WTC11 (cell line): ENCODE data around the gene SUB1. TPM values are rescaled to one million over a fixed set of nuclear protein-coding genes. Genes with fewer than 3 reads are reported as not detected.

Experiments
- ATAC-seq: fragments of 200-7000 bp; cut with Tn5 transposase; 2 replicates; pipeline ENCODE4 v1.10.0; 2021; ENCODE audit warnings: mild to moderate bottlenecking, moderate library complexity
- CTCF ChIA-PET: fragments of 300-600 bp; sonication (Branson Sonifier 250); formaldehyde crosslinking; loops from one replicate; lab custom pipeline; 2021; ENCODE audit warnings: antibody characterized with exemption; lab: Charles Lee
- POLR2A ChIA-PET: fragments of 350-600 bp; sonication (Branson Sonifier 250); formaldehyde crosslinking; loops from one replicate; lab custom pipeline; 2021; ENCODE audit warnings: antibody characterized with exemption; lab: Charles Lee
- DNase-seq: peaks from one replicate; pipeline ENCODE4 v3.0.0; 2021; ENCODE audit warnings: low spot score
- H3K27ac Mint-ChIP-seq: 2 replicates; pipeline ENCODE4 v1.8.0; 2021; ENCODE audit warnings: mixed read lengths
- H3K27me3 Mint-ChIP-seq: 2 replicates; pipeline ENCODE4 v1.8.0; 2021; ENCODE audit warnings: low read depth, mild to moderate bottlenecking, moderate library complexity, mixed read lengths
- H3K36me3 Mint-ChIP-seq: 2 replicates; pipeline ENCODE4 v1.8.0; 2021; ENCODE audit warnings: mixed read lengths
- H3K4me1 Mint-ChIP-seq: 2 replicates; pipeline ENCODE4 v1.8.0; 2022; ENCODE audit warnings: mixed read lengths
- H3K4me3 Mint-ChIP-seq: 2 replicates; pipeline ENCODE4 v1.8.0; 2021; ENCODE audit warnings: mild to moderate bottlenecking, moderate library complexity, mixed read lengths
- H3K9me3 Mint-ChIP-seq: 2 replicates; pipeline ENCODE4 v1.8.0; 2021; ENCODE audit warnings: mixed read lengths
- AR ChIP-seq: fragments of 250-450 bp; sonication (Bioruptor Pico); IDR thresholded peaks from 2 replicates; pipeline ENCODE4 v1.9.0; 2021; ENCODE audit warnings: mild to moderate bottlenecking
- ATF3 ChIP-seq: sonication (generic); formaldehyde crosslinking; conservative IDR thresholded peaks from 2 replicates; pipeline ENCODE4 v1.8.1; 2022; ENCODE audit warnings: mild to moderate bottlenecking, missing genetic modification reagents
- EMX1 ChIP-seq: fragments of 250-450 bp; sonication (Bioruptor Pico); IDR thresholded peaks from 2 replicates; pipeline ENCODE4 v1.8.0; 2021; ENCODE audit warnings: mild to moderate bottlenecking
- GTF2I ChIP-seq: fragments of 250-450 bp; sonication (Bioruptor Pico); conservative IDR thresholded peaks from 2 replicates; pipeline ENCODE4 v1.4.0; 2021; ENCODE audit warnings: mild to moderate bottlenecking
- JUN ChIP-seq: sonication (generic); formaldehyde crosslinking; IDR thresholded peaks from 2 replicates; pipeline ENCODE4 v1.8.0; 2023; ENCODE audit warnings: mild to moderate bottlenecking, missing genetic modification reagents
- NFATC4 ChIP-seq: fragments of 250-450 bp; sonication (Bioruptor Pico); IDR thresholded peaks from 2 replicates; pipeline ENCODE4 v1.9.0; 2021; ENCODE audit warnings: mild to moderate bottlenecking
- NFYB ChIP-seq: sonication (generic); formaldehyde crosslinking; conservative IDR thresholded peaks from 2 replicates; pipeline ENCODE4 v1.8.0; 2022; ENCODE audit warnings: low read depth, missing genetic modification reagents
- SOX15 ChIP-seq: fragments of 250-450 bp; sonication (Bioruptor Pico); IDR thresholded peaks from 2 replicates; pipeline ENCODE4 v1.9.0; 2021; ENCODE audit warnings: mild to moderate bottlenecking
- TEAD1 ChIP-seq: sonication (generic); formaldehyde crosslinking; IDR thresholded peaks from 2 replicates; pipeline ENCODE4 v1.8.0; 2022; ENCODE audit warnings: mild to moderate bottlenecking, missing genetic modification reagents
- ZBTB21 ChIP-seq: sonication (generic); formaldehyde crosslinking; IDR thresholded peaks from 2 replicates; pipeline ENCODE4 v1.8.1; 2023; ENCODE audit warnings: mild to moderate bottlenecking, missing genetic modification reagents, borderline replicate concordance
- ZNF232 ChIP-seq: sonication (generic); formaldehyde crosslinking; IDR thresholded peaks from 2 replicates; pipeline ENCODE4 v1.8.0; 2022; ENCODE audit warnings: mild to moderate bottlenecking, missing genetic modification reagents
- total RNA-seq: library from RNA; stranded (reverse); gene quantifications from 3 replicates; pipeline ENCODE4 v1.2.3, GENCODE V29; 2021
- TF ChIP-seq, protein P1 (sequence below): sonication (generic); formaldehyde crosslinking; IDR thresholded peaks from 2 replicates; pipeline ENCODE4 v1.8.0; 2023; ENCODE audit warnings: missing genetic modification reagents
- TF ChIP-seq, protein P2 (sequence below): sonication (generic); formaldehyde crosslinking; IDR thresholded peaks from 2 replicates; pipeline ENCODE4 v1.8.0; 2022; ENCODE audit warnings: mild to moderate bottlenecking, missing genetic modification reagents
- TF ChIP-seq, protein P3 (sequence below): sonication (generic); formaldehyde crosslinking; conservative IDR thresholded peaks from 2 replicates; pipeline ENCODE4 v1.8.1; 2023; ENCODE audit warnings: mild to moderate bottlenecking, low read depth, missing genetic modification reagents, moderate library complexity
- TF ChIP-seq, protein P4 (sequence below): sonication (generic); formaldehyde crosslinking; IDR thresholded peaks from 2 replicates; pipeline ENCODE4 v1.8.0; 2023; ENCODE audit warnings: mild to moderate bottlenecking, missing genetic modification reagents
- TF ChIP-seq, protein P5 (sequence below): fragments of 250-450 bp; sonication (Bioruptor Pico); IDR thresholded peaks from 2 replicates; pipeline ENCODE4 v1.9.0; 2021; ENCODE audit warnings: mild to moderate bottlenecking

The SUB1 gene
- total RNA-seq, 1 experiment from 2014 or later, result 258 TPM

DNA sequence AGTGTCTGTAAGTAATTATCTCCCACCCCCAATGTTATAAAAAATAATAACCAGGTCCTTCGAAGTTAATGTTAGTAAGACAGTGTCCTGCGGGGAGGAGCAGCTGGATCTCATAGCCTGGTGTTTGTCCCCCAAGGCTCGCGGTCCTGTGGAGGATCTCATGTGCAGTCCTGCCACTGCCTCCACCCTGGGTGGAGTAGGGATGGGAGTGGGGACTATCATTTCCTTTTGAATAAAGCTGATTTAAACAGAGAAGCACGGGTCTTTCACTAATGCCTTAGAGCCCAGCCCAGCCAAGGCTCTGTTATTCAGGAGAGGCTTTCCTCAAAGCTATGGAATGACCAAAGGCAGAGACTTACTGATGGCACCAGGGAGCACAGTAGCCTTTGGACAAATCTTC lies 40.2 kb downstream of the SUB1 start:
- Mint-ChIP-seq H3K4me3 (no peak overlapping the region), H3K36me3 (no peaks in the 10 kb centered on the region), H3K9me3 (no peaks in the 10 kb centered on the region), H3K27me3 (no peaks in the 10 kb centered on the region)
- no peak for TF ChIP-seq EMX1 (CRISPR knock-in tag)
- TF ChIP-seq, protein P1, sequence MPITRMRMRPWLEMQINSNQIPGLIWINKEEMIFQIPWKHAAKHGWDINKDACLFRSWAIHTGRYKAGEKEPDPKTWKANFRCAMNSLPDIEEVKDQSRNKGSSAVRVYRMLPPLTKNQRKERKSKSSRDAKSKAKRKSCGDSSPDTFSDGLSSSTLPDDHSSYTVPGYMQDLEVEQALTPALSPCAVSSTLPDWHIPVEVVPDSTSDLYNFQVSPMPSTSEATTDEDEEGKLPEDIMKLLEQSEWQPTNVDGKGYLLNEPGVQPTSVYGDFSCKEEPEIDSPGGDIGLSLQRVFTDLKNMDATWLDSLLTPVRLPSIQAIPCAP (CRISPR knock-in tag), result no peak
- TF ChIP-seq, protein P2, sequence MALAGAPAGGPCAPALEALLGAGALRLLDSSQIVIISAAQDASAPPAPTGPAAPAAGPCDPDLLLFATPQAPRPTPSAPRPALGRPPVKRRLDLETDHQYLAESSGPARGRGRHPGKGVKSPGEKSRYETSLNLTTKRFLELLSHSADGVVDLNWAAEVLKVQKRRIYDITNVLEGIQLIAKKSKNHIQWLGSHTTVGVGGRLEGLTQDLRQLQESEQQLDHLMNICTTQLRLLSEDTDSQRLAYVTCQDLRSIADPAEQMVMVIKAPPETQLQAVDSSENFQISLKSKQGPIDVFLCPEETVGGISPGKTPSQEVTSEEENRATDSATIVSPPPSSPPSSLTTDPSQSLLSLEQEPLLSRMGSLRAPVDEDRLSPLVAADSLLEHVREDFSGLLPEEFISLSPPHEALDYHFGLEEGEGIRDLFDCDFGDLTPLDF (CRISPR knock-in tag), result no peak
- TF ChIP-seq, protein P3, sequence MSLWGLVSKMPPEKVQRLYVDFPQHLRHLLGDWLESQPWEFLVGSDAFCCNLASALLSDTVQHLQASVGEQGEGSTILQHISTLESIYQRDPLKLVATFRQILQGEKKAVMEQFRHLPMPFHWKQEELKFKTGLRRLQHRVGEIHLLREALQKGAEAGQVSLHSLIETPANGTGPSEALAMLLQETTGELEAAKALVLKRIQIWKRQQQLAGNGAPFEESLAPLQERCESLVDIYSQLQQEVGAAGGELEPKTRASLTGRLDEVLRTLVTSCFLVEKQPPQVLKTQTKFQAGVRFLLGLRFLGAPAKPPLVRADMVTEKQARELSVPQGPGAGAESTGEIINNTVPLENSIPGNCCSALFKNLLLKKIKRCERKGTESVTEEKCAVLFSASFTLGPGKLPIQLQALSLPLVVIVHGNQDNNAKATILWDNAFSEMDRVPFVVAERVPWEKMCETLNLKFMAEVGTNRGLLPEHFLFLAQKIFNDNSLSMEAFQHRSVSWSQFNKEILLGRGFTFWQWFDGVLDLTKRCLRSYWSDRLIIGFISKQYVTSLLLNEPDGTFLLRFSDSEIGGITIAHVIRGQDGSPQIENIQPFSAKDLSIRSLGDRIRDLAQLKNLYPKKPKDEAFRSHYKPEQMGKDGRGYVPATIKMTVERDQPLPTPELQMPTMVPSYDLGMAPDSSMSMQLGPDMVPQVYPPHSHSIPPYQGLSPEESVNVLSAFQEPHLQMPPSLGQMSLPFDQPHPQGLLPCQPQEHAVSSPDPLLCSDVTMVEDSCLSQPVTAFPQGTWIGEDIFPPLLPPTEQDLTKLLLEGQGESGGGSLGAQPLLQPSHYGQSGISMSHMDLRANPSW, result no peak
- no peak for TF ChIP-seq AR (CRISPR knock-in tag)
- TF ChIP-seq, protein P4, sequence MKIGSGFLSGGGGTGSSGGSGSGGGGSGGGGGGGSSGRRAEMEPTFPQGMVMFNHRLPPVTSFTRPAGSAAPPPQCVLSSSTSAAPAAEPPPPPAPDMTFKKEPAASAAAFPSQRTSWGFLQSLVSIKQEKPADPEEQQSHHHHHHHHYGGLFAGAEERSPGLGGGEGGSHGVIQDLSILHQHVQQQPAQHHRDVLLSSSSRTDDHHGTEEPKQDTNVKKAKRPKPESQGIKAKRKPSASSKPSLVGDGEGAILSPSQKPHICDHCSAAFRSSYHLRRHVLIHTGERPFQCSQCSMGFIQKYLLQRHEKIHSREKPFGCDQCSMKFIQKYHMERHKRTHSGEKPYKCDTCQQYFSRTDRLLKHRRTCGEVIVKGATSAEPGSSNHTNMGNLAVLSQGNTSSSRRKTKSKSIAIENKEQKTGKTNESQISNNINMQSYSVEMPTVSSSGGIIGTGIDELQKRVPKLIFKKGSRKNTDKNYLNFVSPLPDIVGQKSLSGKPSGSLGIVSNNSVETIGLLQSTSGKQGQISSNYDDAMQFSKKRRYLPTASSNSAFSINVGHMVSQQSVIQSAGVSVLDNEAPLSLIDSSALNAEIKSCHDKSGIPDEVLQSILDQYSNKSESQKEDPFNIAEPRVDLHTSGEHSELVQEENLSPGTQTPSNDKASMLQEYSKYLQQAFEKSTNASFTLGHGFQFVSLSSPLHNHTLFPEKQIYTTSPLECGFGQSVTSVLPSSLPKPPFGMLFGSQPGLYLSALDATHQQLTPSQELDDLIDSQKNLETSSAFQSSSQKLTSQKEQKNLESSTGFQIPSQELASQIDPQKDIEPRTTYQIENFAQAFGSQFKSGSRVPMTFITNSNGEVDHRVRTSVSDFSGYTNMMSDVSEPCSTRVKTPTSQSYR (CRISPR knock-in tag), result no peak
- no peak for TF ChIP-seq TEAD1 (CRISPR knock-in tag)
- TF ChIP-seq ZNF232 (CRISPR knock-in tag), result no peak
- TF ChIP-seq NFYB (CRISPR knock-in tag), result no peak
- no peak for TF ChIP-seq JUN (CRISPR knock-in tag)
- no peak for TF ChIP-seq NFATC4 (CRISPR knock-in tag)
- TF ChIP-seq ZBTB21, result no peak
- TF ChIP-seq, protein P5, sequence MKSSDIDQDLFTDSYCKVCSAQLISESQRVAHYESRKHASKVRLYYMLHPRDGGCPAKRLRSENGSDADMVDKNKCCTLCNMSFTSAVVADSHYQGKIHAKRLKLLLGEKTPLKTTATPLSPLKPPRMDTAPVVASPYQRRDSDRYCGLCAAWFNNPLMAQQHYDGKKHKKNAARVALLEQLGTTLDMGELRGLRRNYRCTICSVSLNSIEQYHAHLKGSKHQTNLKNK, result no peak
- no peak for TF ChIP-seq ATF3 (CRISPR knock-in tag)
- TF ChIP-seq GTF2I (CRISPR knock-in tag), result no peak
- TF ChIP-seq SOX15 (CRISPR knock-in tag), result no peak
- TF ChIP-seq, all 79 proteins: peak for 0
- ATAC-seq, result no peak
- H3K27ac Mint-ChIP-seq, result no peak overlapping the region
- CTCF ChIA-PET, result interaction anchor here (1.3 to 2.1 kb wide), 2 partner anchors 35 to 136 kb away, joined by 4 to 8 read pairs; no protein-coding TSS in a partner anchor
- POLR2A ChIA-PET, result no interaction called here
- DNase-seq, result no peak
- H3K4me1 Mint-ChIP-seq, result no peaks in the 10 kb centered on the region; the same call in 1 of the 2 replicates
